B cell (primary cell): ENCODE data around the gene IRAK1. TPM values are rescaled to one million over a fixed set of nuclear protein-coding genes. Genes with fewer than 3 reads are reported as not detected.

Experiments used
- ATAC-seq: fragments of 200-7000 bp; cut with Tn5 transposase; one replicate; pipeline ENCODE4 v1.10.0; 2021; ENCODE audit warnings: low read depth, mild to moderate bottlenecking, moderate number of reproducible peaks, moderate library complexity
- CTCF ChIA-PET: fragments of 350-600 bp; sonication (Branson Sonifier 250); formaldehyde crosslinking; loops from one replicate; lab custom pipeline; 2021; ENCODE audit warnings: antibody characterized with exemption, inconsistent platforms; lab: Charles Lee
- POLR2A ChIA-PET: fragments of 350-600 bp; sonication (Branson Sonifier 250); formaldehyde crosslinking; loops from one replicate; lab custom pipeline; 2021; ENCODE audit warnings: antibody characterized with exemption; lab: Charles Lee
- DNase-seq: peaks from one replicate; pipeline ENCODE4 v3.0.0; 2013
- H2AFZ ChIP-seq: 2 replicates; pipeline ENCODE4 v1.6.1; 2012; ENCODE audit warnings: mild to moderate bottlenecking, low read depth, low read length; ENCODE audit not compliant: insufficient read depth, poor library complexity, severe bottlenecking
- H3K27ac ChIP-seq, 2 donors: 1 replicate in 1 of 2; 2 replicates in 1 of 2; pipeline ENCODE4 v1.5.1; 2012 to 2013; ENCODE audit warnings: low read length in 2 of 2, mild to moderate bottlenecking in 2 of 2, moderate library complexity in 1 of 2
- H3K27me3 ChIP-seq, 4 experiments: fragments of 200-600 bp in 1 of 4; sonication (generic) in 1 of 4; replicated peaks in 1 of 4; 1 replicate in 2 of 4; 2 replicates in 2 of 4; pipeline versions ENCODE4 v1.6.1 to v1.7.0; 2013 to 2016; ENCODE audit warnings: low read length in 3 of 4, mild to moderate bottlenecking in 2 of 4, mixed read lengths in 1 of 4, moderate library complexity in 1 of 4; ENCODE audit not compliant: insufficient read depth in 4 of 4, control insufficient read depth in 3 of 4; ENCODE audit errors: control extremely low read depth in 1 of 4
- H3K36me3 ChIP-seq, 2 experiments: replicated peaks in 1 of 2; 1 replicate in 1 of 2; 2 replicates in 1 of 2; pipeline versions ENCODE4 v1.6.1 to v1.7.1; 2013; ENCODE audit warnings: low read length in 1 of 2; ENCODE audit not compliant: insufficient read depth in 2 of 2, control insufficient read depth in 1 of 2; ENCODE audit errors: control extremely low read depth in 1 of 2, extremely low read depth in 1 of 2
- H3K4me1 ChIP-seq, 2 donors: fragments of 200-600 bp in 1 of 2; sonication (generic) in 1 of 2; 1 replicate in 1 of 2; 2 replicates in 1 of 2; pipeline versions ENCODE4 v1.5.1 to v1.6.1; 2013 to 2017; ENCODE audit warnings: low read length in 2 of 2; ENCODE audit not compliant: control insufficient read depth in 2 of 2, insufficient read depth in 2 of 2
- H3K4me2 ChIP-seq: replicated peaks from 2 replicates; pipeline ENCODE3; 2012; ENCODE audit warnings: mild to moderate bottlenecking, low read depth, low read length; ENCODE audit not compliant: poor library complexity, severe bottlenecking
- H3K4me3 ChIP-seq, 5 experiments: fragments of 200-600 bp in 1 of 5; sonication (generic) in 1 of 5; 1 replicate in 3 of 5; 2 replicates in 2 of 5; pipeline versions ENCODE4 v1.5.1 to v1.7.0; 2011 to 2016; ENCODE audit warnings: low read length in 4 of 5, mild to moderate bottlenecking in 4 of 5, low read depth in 2 of 5, control low read depth in 1 of 5, moderate library complexity in 1 of 5; ENCODE audit not compliant: insufficient read depth in 1 of 5; ENCODE audit errors: control extremely low read depth in 1 of 5, extremely low read depth in 1 of 5
- H3K79me2 ChIP-seq: fragments of 200-600 bp; sonication (generic); one replicate; pipeline ENCODE4 v1.6.0; 2016; ENCODE audit warnings: low read length; ENCODE audit not compliant: control insufficient read depth, insufficient read depth
- H3K9ac ChIP-seq: fragments of 200-600 bp; sonication (generic); 2 replicates; pipeline ENCODE4 v1.6.1; 2017; ENCODE audit warnings: mild to moderate bottlenecking, low read length, moderate library complexity
- H3K9me3 ChIP-seq, 3 donors: one replicate each; pipeline versions ENCODE4 v1.6.1 to v1.7.1; 2013; ENCODE audit warnings: low read length in 2 of 3; ENCODE audit not compliant: control insufficient read depth in 2 of 3, insufficient read depth in 1 of 3; ENCODE audit errors: control extremely low read depth in 1 of 3
- H4K20me1 ChIP-seq: 2 replicates; pipeline ENCODE4 v1.6.0; 2012; ENCODE audit warnings: mild to moderate bottlenecking, low read length; ENCODE audit not compliant: insufficient read depth, control insufficient read depth, poor library complexity, severe bottlenecking
- H3K27ac Mint-ChIP-seq: one replicate; pipeline ENCODE4 v1.8.0; 2021; ENCODE audit warnings: mixed read lengths
- H3K27me3 Mint-ChIP-seq: one replicate; pipeline ENCODE4 v1.8.0; 2021; ENCODE audit warnings: mixed read lengths
- H3K4me1 Mint-ChIP-seq: one replicate; pipeline ENCODE4 v1.8.0; 2021; ENCODE audit warnings: mixed read lengths
- H3K4me3 Mint-ChIP-seq: one replicate; pipeline ENCODE4 v1.8.0; 2021; ENCODE audit warnings: mixed read lengths
- H3K9me3 Mint-ChIP-seq: one replicate; pipeline ENCODE4 v1.8.0; 2022; ENCODE audit warnings: mixed read lengths; ENCODE audit not compliant: insufficient read depth
- CTCF ChIP-seq: fragments of 200-600 bp; IDR thresholded peaks from one replicate; pipeline ENCODE4 v1.8.0; 2022; ENCODE audit warnings: antibody characterized with exemption, mild to moderate bottlenecking
- EZH2 ChIP-seq: IDR thresholded peaks from 2 replicates; pipeline ENCODE4 v1.6.1; 2012; ENCODE audit warnings: borderline replicate concordance, low read depth, mild to moderate bottlenecking, moderate library complexity, low read length; ENCODE audit not compliant: insufficient read depth, poor library complexity, severe bottlenecking
- WGBS: methylation state at CpG from one replicate; pipeline ENCODE4 v1.1.5; 2013; ENCODE audit warnings: missing lambda C conversion rate; ENCODE audit not compliant: insufficient coverage; 5-methylcytosine and 5-hydroxymethylcytosine counted together
- intact Hi-C: fragments of 100-400 bp; cut with micrococcal nuclease; formaldehyde crosslinking; loops from one replicate; pipeline ENCODE4 v1.10.0; 2022
- polyA plus RNA-seq: library from polyadenylated mRNA; depleted of rRNA; stranded (reverse); fragments of >200 nt; gene quantifications from 2 replicates; pipeline ENCODE4 v1.2.3, GENCODE V29; 2012
- total RNA-seq, 2 donors: library from RNA; stranded (reverse); fragments of 120-200 nt in 1 of 2; gene quantifications; 1 replicate in 1 of 2; 2 replicates in 1 of 2; pipeline versions ENCODE4 v1.2.3 to v1.2.4, GENCODE V29; 2013 to 2022

IRAK1 gene
- total and polyA plus RNA-seq, 2 donors (not counting 1 experiment from before 2014, with no cell fraction given), result 112 to 118 TPM

GRCh38 chrX:154029439-154029838, 9.7 kb upstream of the IRAK1 start:
- peaks cover 28% of the 10 kb centered on the region for H4K20me1 ChIP-seq
- Mint-ChIP-seq H3K4me3 (no peak overlapping the region), H3K9me3 (no peaks in the 10 kb centered on the region), H3K27ac (no peak overlapping the region), H3K27me3 (no peaks in the 10 kb centered on the region), H3K4me1 (no peaks in the 10 kb centered on the region)
- H3K79me2 ChIP-seq, result peaks cover 24% of the 10 kb centered on the region
- H3K4me3 ChIP-seq, result no peak overlapping the region
- intact Hi-C loops, result no loop called here
- no peak for TF ChIP-seq EZH2
- no peak for TF ChIP-seq CTCF
- no peak overlapping the region for H2AFZ ChIP-seq
- no peak overlapping the region for H3K4me2 ChIP-seq
- H3K36me3 ChIP-seq, result peaks cover 0 to 37% of the 10 kb centered on the region in 2 experiments
- no peak for DNase-seq
- H3K27me3 ChIP-seq, result no peaks in the 10 kb centered on the region
- WGBS, result 89% methylated on average over 5 of the region's 8 CpGs
- ChIA-PET CTCF (no interaction called here), POLR2A (no interaction called here)
- no peak for ATAC-seq
- H3K9me3 ChIP-seq, result no peaks in the 10 kb centered on the region
- H3K9ac ChIP-seq, result no peak overlapping the region
- no peak overlapping the region for H3K27ac ChIP-seq
- no peaks in the 10 kb centered on the region for H3K4me1 ChIP-seq

GRCh38 chrX:154028502-154029184, 8.9 kb upstream of the IRAK1 start:
- H3K4me1 Mint-ChIP-seq, result no peaks in the 10 kb centered on the region
- no peaks in the 10 kb centered on the region for H3K27me3 ChIP-seq
- no peak overlapping the region for H3K4me3 Mint-ChIP-seq
- H3K27ac ChIP-seq, result no peak overlapping the region
- no peak overlapping the region for H3K9ac ChIP-seq
- ATAC-seq (no peak), DNase-seq (no peak)
- no peak overlapping the region for H3K4me2 ChIP-seq
- H3K79me2 ChIP-seq, result peaks cover 17% of the 10 kb centered on the region
- no peaks in the 10 kb centered on the region for H3K4me1 ChIP-seq
- no peaks in the 10 kb centered on the region for H3K27me3 Mint-ChIP-seq
- no peaks in the 10 kb centered on the region for H3K9me3 ChIP-seq
- 98% methylated on average over 7 of the region's 13 CpGs for WGBS
- TF ChIP-seq EZH2 (no peak), CTCF (no peak)
- peaks cover 0 to 37% of the 10 kb centered on the region in 2 experiments for H3K36me3 ChIP-seq
- CTCF ChIA-PET, result interaction anchor here (0.6 kb wide), 1 partner anchor 71 kb away, joined by 3 read pairs; no protein-coding TSS in a partner anchor
- H2AFZ ChIP-seq, result no peak overlapping the region
- intact Hi-C loops, result no loop called here
- H3K27ac Mint-ChIP-seq, result no peak overlapping the region
- no peaks in the 10 kb centered on the region for H3K9me3 Mint-ChIP-seq
- H3K4me3 ChIP-seq, result no peak overlapping the region
- peaks cover 20% of the 10 kb centered on the region for H4K20me1 ChIP-seq
- POLR2A ChIA-PET, result interaction anchor here (0.5 kb wide), 1 partner anchor 386 kb away, joined by 7 read pairs; no protein-coding TSS in a partner anchor
